Measurements from ENCODE around the gene ZBED1.

DNA sequence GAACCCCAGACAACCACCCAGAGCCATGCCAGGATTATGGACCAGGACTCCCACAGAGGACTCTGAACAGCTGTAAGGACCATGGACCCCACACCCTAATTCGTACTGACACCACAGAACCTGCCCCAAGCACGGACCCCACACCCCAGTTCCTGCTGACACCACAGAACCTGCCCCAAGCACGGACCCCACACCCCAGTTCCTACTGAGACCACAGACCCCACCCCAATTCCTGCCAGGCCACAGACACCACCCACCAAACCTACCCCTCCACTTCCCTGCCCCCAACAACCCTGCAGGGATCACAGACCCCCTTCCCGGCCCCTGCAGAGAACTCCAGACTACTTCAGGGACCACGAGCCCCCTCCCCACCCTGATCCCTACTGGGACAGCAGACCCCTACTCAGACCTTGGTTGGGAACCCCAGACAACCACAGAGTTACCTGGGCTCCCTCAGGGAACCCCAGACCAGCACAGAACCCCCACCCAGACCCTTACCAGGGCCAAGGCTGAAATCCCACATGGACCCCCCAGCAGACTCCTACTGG, 1.4 kb upstream of the ZBED1 start:
- TF ChIP-seq, protein P1, sequence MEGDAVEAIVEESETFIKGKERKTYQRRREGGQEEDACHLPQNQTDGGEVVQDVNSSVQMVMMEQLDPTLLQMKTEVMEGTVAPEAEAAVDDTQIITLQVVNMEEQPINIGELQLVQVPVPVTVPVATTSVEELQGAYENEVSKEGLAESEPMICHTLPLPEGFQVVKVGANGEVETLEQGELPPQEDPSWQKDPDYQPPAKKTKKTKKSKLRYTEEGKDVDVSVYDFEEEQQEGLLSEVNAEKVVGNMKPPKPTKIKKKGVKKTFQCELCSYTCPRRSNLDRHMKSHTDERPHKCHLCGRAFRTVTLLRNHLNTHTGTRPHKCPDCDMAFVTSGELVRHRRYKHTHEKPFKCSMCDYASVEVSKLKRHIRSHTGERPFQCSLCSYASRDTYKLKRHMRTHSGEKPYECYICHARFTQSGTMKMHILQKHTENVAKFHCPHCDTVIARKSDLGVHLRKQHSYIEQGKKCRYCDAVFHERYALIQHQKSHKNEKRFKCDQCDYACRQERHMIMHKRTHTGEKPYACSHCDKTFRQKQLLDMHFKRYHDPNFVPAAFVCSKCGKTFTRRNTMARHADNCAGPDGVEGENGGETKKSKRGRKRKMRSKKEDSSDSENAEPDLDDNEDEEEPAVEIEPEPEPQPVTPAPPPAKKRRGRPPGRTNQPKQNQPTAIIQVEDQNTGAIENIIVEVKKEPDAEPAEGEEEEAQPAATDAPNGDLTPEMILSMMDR (IDR thresholded peaks at IDR 0.05) = no peak
- TF ChIP-seq POLR2A (IDR thresholded peaks at IDR 0.05) = no peak
- TF ChIP-seq POLR2AphosphoS5 (IDR thresholded peaks at IDR 0.05) = no peak

All from gastroesophageal sphincter (tissue), 3 donors.